ENCODE results near the gene ASXL3. TPM values are rescaled to one million over a fixed set of nuclear protein-coding genes. Genes with fewer than 3 reads are reported as not detected.

The ASXL3 gene
- total RNA-seq, 1 experiment from 2014 or later: 1.2 TPM

- no peaks in the 10 kb centered on the region for H3K36me3 Mint-ChIP-seq (ENCODE audit: insufficient read depth, unreplicated experiment)
- intact Hi-C loops (cut with micrococcal nuclease; ENCODE audit: unreplicated experiment): no loop called here
- no peaks in the 10 kb centered on the region for H3K4me1 Mint-ChIP-seq (ENCODE audit: low read depth, unreplicated experiment)
- no peak for DNase-seq
- peaks cover 9% of the 10 kb centered on the region for H3K27me3 Mint-ChIP-seq (ENCODE audit: insufficient read depth, unreplicated experiment)
- H3K4me1 ChIP-seq: no peaks in the 10 kb centered on the region
- H3K27ac Mint-ChIP-seq (ENCODE audit: unreplicated experiment): no peak overlapping the region
- H3K4me3 ChIP-seq (ENCODE audit: low read depth, low read length): no peak overlapping the region
- POLR2A ChIA-PET: no interaction called here
- no peaks in the 10 kb centered on the region for H3K27me3 ChIP-seq (replicated peaks; ENCODE audit: control insufficient read depth, insufficient read depth, low read length)
- TF ChIP-seq CTCF (IDR thresholded peaks at IDR 0.05; ENCODE audit: insufficient read depth in 1 of 2, low read depth in 1 of 2, low read length in 1 of 2, severe bottlenecking in 1 of 2, unreplicated experiment in 1 of 2): no peak
- no peaks in the 10 kb centered on the region for H3K9me3 ChIP-seq
- no peaks in the 10 kb centered on the region for H3K36me3 ChIP-seq (ENCODE audit: control insufficient read depth, insufficient read depth, low read length)
- no TSS peak for BruUV-seq (replicated peaks)
- CTCF ChIA-PET: no interaction called here
- H3K4me3 Mint-ChIP-seq (ENCODE audit: unreplicated experiment): no peak overlapping the region
- no peaks in the 10 kb centered on the region for H3K9me3 Mint-ChIP-seq (ENCODE audit: unreplicated experiment)
Measured at GRCh38 chr18:33735428-33735827, 157.4 kb downstream of the ASXL3 start.

GRCh38 chr18:33741760-33742159, 163.7 kb downstream of the ASXL3 start:
- H3K9me3 Mint-ChIP-seq (ENCODE audit: unreplicated experiment): no peaks in the 10 kb centered on the region
- no peak overlapping the region for H3K4me3 Mint-ChIP-seq (ENCODE audit: unreplicated experiment)
- BruUV-seq (replicated peaks): no TSS peak
- no peaks in the 10 kb centered on the region for H3K36me3 Mint-ChIP-seq (ENCODE audit: insufficient read depth, unreplicated experiment)
- TF ChIP-seq CTCF (IDR thresholded peaks at IDR 0.05; ENCODE audit: insufficient read depth in 1 of 2, low read depth in 1 of 2, low read length in 1 of 2, severe bottlenecking in 1 of 2, unreplicated experiment in 1 of 2): no peak
- H3K27ac Mint-ChIP-seq (ENCODE audit: unreplicated experiment): no peak overlapping the region
- Histone ChIP-seq H3K4me1 (no peaks in the 10 kb centered on the region), H3K4me3 (ENCODE audit: low read depth, low read length) (no peak overlapping the region), H3K36me3 (ENCODE audit: control insufficient read depth, insufficient read depth, low read length) (no peaks in the 10 kb centered on the region), H3K9me3 (no peaks in the 10 kb centered on the region), H3K27me3 (replicated peaks; ENCODE audit: control insufficient read depth, insufficient read depth, low read length) (no peaks in the 10 kb centered on the region)
- ChIA-PET POLR2A (no interaction called here), CTCF (no interaction called here)
- no peak for DNase-seq
- intact Hi-C loops (cut with micrococcal nuclease; ENCODE audit: unreplicated experiment): no loop called here
- H3K4me1 Mint-ChIP-seq (ENCODE audit: low read depth, unreplicated experiment): no peaks in the 10 kb centered on the region
- peaks cover 3% of the 10 kb centered on the region for H3K27me3 Mint-ChIP-seq (ENCODE audit: insufficient read depth, unreplicated experiment)

- H3K4me3 ChIP-seq (ENCODE audit: low read depth, low read length): no peak overlapping the region
- POLR2A ChIA-PET: no interaction called here
- H3K4me1 ChIP-seq: no peaks in the 10 kb centered on the region
- Mint-ChIP-seq H3K9me3 (ENCODE audit: unreplicated experiment) (no peaks in the 10 kb centered on the region), H3K4me1 (ENCODE audit: low read depth, unreplicated experiment) (no peaks in the 10 kb centered on the region), H3K36me3 (ENCODE audit: insufficient read depth, unreplicated experiment) (no peaks in the 10 kb centered on the region), H3K4me3 (ENCODE audit: unreplicated experiment) (no peak overlapping the region), H3K27ac (ENCODE audit: unreplicated experiment) (no peak overlapping the region), H3K27me3 (ENCODE audit: insufficient read depth, unreplicated experiment) (peaks cover 3% of the 10 kb centered on the region)
- H3K9me3 ChIP-seq: no peaks in the 10 kb centered on the region
- intact Hi-C loops (cut with micrococcal nuclease; ENCODE audit: unreplicated experiment): no loop called here
- CTCF ChIA-PET: no interaction called here
- no peak for DNase-seq
- BruUV-seq (replicated peaks): no TSS peak
- no peaks in the 10 kb centered on the region for H3K27me3 ChIP-seq (replicated peaks; ENCODE audit: control insufficient read depth, insufficient read depth, low read length)
- peak in 1 of 2 experiments; percentile 11 for TF ChIP-seq CTCF (IDR thresholded peaks at IDR 0.05; ENCODE audit: insufficient read depth in 1 of 2, low read depth in 1 of 2, low read length in 1 of 2, severe bottlenecking in 1 of 2, unreplicated experiment in 1 of 2)
- no peaks in the 10 kb centered on the region for H3K36me3 ChIP-seq (ENCODE audit: control insufficient read depth, insufficient read depth, low read length)
Measured at GRCh38 chr18:33744032-33744697, 166.1 kb downstream of the ASXL3 start.

Measured in Caco-2 (cell line).